Fibroblast of mammary gland (primary cell): ENCODE results near the gene FAM83G.
A peak's percentile ranks its signal among the peaks of the same experiment; 100 is the strongest.
"Not testable (repeated sequence)": the region's sequence is repeated elsewhere in the genome, so short reads cannot be mapped to it uniquely, and the experiment has no call there.

Source experiments
- DNase-seq: peaks from one replicate; pipeline ENCODE4 v3.0.0-alpha.2; 2010; ENCODE audit warnings: low read depth
- H3K4me3 ChIP-seq: 2 replicates; pipeline ENCODE4 v1.5.1; 2011; ENCODE audit warnings: low read depth, mild to moderate bottlenecking, low read length, moderate library complexity; ENCODE audit not compliant: control insufficient read depth
- TF ChIP-seq, protein P1 (sequence below): conservative IDR thresholded peaks from 2 replicates; pipeline ENCODE4 v1.5.1; 2011; ENCODE audit warnings: low read depth, low read length, inconsistent platforms; ENCODE audit not compliant: control insufficient read depth, insufficient read depth

FAM83G gene

DNA sequence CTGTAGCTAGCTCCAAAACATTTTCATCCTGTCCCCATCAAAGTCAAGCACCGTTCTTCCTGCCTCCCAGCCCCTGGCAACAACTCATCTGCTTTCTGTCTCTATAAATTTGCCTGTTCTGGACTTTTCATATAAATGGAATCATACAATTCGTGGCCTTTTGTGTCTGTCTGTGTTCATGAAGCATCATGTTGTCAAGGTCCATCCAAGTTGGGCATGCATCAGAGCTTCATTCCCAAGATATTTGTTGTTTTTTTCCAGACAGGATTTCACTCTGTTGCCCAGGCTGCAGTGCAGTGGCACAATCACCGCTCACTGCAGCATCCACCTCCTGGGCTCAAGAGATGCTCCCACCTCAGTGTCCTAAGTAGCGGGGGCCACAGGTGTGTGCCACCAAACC lies 46.7 kb downstream of the FAM83G start:
- TF ChIP-seq, protein P1, sequence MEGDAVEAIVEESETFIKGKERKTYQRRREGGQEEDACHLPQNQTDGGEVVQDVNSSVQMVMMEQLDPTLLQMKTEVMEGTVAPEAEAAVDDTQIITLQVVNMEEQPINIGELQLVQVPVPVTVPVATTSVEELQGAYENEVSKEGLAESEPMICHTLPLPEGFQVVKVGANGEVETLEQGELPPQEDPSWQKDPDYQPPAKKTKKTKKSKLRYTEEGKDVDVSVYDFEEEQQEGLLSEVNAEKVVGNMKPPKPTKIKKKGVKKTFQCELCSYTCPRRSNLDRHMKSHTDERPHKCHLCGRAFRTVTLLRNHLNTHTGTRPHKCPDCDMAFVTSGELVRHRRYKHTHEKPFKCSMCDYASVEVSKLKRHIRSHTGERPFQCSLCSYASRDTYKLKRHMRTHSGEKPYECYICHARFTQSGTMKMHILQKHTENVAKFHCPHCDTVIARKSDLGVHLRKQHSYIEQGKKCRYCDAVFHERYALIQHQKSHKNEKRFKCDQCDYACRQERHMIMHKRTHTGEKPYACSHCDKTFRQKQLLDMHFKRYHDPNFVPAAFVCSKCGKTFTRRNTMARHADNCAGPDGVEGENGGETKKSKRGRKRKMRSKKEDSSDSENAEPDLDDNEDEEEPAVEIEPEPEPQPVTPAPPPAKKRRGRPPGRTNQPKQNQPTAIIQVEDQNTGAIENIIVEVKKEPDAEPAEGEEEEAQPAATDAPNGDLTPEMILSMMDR: no peak
- no peak overlapping the region for H3K4me3 ChIP-seq
- DNase-seq: no peak

DNA sequence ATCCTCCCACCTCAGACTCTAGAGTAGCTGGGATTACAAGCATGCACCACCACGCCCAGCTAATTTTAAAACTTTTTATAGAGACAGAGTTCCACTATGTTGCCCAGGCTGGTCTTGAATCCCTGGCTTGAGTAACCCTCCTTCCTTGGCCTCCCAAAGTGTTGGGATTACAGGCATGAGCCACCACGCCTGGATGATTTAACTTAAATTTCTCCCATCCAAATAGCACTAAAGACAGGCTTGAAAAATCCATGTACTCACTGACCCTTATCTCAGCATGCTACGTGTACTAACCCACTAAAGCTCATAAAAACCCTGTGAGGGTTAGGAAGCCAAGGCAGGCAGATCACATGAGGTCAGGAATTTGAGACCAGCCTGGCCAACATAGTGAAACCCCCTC lies 48.0 kb downstream of the FAM83G start:
- TF ChIP-seq, protein P1: no peak
- no peak overlapping the region for H3K4me3 ChIP-seq
- DNase-seq: no peak

DNA sequence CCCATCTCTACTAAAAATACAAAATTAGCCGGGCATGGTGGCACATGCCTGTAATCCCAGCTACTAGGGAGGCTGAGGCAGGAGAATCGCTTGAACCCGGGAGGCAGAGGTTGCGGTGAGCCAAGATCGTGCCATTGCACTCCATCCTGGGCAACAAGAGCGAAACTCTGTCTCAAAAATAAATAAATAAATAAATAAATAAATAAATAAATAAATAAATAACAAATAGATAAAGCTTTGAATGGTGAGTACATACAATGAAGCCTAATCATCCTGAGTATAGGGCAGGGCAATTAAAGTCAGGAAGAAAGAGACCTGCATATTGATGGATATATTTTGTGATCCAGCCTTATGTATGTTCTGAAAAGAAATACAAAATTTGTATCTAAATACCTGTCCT lies 48.5 kb downstream of the FAM83G start:
- not testable (repeated sequence) for DNase-seq, H3K4me3 ChIP-seq

DNA sequence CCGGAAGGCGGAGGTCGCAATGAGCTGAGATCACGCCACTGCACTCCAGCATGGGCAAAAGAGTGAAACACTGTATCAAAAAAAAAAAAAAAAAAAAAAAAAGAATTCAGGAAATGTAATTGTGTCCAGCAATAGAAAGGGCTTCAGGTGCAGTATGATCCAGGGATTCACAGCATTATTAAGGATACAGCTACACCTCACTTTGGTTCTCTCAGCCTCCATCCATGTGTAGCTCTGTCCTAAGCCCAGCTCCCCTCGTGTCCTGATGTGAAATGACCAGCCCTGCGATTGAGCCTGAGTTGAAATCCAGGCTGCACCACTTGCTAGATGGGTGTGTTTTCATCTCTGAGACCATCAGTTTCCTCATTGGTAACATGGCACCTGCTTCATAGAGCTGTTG lies 49.6 kb downstream of the FAM83G start:
- no peak for DNase-seq
- H3K4me3 ChIP-seq: no peak overlapping the region
- TF ChIP-seq, protein P1: no peak

DNA sequence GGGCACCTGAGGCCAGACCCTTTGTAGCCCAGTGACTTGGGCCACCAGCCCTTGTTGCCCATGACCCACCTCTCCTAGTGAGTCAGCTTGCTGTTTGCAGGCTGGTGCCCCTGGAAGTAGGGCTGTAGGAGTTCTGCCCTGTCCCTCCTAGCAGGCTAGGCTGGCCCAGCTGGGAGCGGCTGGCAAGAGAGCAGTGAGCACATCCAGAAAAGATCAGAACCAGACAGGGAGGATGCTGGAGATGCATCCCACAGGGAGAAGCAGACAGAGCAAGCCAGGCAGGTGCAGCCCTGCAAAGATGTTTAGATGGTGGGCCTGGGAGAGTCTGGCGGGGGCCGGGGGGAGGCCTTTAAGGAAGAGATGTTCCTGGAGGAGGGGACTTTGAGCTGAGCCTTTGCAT lies 50.2 kb downstream of the FAM83G start:
- no peak overlapping the region for H3K4me3 ChIP-seq
- no peak for DNase-seq
- TF ChIP-seq, protein P1: no peak

DNA sequence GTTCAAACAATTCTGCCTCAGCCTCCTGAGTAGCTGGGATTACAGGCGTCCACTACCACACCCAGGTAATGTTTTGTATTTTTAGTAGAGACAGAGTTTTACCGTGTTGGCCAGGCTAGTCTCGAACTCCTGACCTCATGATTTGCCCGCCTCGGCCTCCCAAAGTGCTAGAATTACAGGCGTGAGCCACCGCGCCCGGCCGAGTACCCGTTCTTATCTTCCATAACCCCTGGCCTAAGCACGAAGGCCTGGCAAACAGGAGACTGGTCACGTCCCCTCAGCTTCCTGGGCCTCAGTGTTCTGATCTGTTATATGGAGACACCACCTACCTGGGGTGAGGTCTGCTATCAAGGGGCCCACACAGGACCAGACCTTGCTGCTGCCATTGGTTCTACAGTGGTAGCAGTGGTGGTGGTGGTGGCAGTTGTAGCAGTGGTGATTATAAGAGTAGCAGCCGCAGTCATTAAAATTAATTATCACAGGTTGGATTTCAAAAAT lies 51.3 kb downstream of the FAM83G start:
- no peak overlapping the region for H3K4me3 ChIP-seq
- TF ChIP-seq, protein P1: no peak
- DNase-seq: no peak

DNA sequence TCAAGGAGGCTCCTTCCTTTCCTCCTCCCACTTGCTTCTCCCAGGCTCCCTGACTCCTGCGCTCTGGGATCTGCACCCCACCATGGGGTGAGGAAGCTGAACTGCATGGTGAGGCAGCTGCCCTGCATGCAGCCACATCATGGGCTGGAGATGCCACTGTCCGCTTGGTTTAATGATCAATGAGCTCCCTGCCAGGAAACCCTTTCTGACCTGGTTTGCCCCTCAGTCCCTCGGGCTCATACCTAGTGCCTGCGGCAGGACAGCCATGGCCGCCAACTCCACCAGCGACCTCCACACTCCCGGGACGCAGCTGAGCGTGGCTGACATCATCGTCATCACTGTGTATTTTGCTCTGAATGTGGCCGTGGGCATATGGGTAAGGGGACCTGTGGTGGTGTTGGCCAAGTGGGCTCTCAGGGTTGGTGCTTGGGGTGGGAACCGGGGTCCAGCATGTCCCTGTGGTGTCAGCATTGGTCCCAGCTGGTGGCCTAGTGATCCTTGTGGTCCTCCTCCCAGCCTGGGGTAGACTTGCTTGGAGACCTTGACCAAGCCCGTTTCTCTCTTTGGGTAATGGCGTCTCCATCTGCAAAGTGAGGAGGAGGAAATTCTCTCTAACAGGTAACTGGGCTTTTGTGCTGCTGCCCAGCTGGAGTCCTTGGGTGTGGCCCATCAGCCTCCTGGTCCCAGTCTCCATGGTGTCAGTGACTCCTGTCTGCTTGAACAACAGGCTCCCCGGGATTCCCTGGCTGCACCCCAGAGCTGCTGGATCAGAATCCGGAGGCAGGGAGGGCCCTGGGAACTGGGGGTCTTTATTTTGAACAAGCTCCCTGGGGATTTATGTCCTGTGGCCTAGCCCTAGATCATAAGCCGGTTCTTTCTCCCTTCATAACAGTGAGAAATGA lies 52.4 kb downstream of the FAM83G start, which contains the start of gene SLC5A10:
Gene SLC5A10 (plus strand): TSS at position 225 of the 902 bp plus-strand sequence. CDS start 41 bp downstream, at position 266.
- H3K4me3 ChIP-seq: no peak within 1 kb of the TSS
- no peak for DNase-seq
- TF ChIP-seq, protein P1: peak; percentile 23
